BLaER1 (cell line): ENCODE data around the gene SASH1.
A peak's percentile ranks its signal among the peaks of the same experiment; 100 is the strongest.

Experiments
- H3K27ac ChIP-seq: shearing (Covaris generic); formaldehyde crosslinking; 2 replicates; pipeline ENCODE4 v1.8.1; 2022
- H3K27me3 ChIP-seq: shearing (Covaris generic); formaldehyde crosslinking; 2 replicates; pipeline ENCODE4 v1.8.1; 2022
- H3K36me3 ChIP-seq: shearing (Covaris generic); formaldehyde crosslinking; 2 replicates; pipeline ENCODE4 v1.8.1; 2022
- H3K4me1 ChIP-seq: shearing (Covaris generic); formaldehyde crosslinking; 2 replicates; pipeline ENCODE4 v1.8.1; 2022
- H3K4me2 ChIP-seq: shearing (Covaris generic); formaldehyde crosslinking; 2 replicates; pipeline ENCODE4 v1.8.1; 2022
- H3K4me3 ChIP-seq: shearing (Covaris generic); formaldehyde crosslinking; 2 replicates; pipeline ENCODE4 v1.8.1; 2022
- H3K9ac ChIP-seq: shearing (Covaris generic); formaldehyde crosslinking; 2 replicates; pipeline ENCODE4 v1.8.1; 2022
- H3K9me3 ChIP-seq: shearing (Covaris generic); formaldehyde crosslinking; 2 replicates; pipeline ENCODE4 v1.8.1; 2022
- H4K20me1 ChIP-seq: shearing (Covaris generic); formaldehyde crosslinking; 2 replicates; pipeline ENCODE4 v1.8.1; 2022
- Cebpa-rat ChIP-seq: shearing (Covaris generic); IDR thresholded peaks from 2 replicates; pipeline ENCODE4 v1.8.1; 2022

Gene SASH1

DNA sequence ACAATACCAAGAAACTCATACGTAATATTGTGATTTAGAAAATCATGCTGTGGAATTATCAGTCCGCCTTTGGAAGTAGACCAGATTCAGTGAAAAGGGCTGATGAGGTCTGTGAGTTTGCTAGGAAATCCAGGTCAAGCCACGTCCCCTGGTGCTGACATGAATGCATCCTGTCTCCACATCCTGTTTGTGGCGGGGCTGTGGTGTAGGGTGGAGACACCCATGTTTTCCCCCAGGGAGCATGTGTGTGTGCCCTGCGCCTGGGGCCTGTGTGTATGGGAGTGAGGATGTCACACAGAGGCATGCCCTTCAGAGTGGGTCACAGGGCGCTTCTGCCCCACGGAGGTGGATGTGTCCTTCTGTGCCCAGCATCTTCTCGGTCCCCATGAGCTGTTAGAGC, 109.1 kb downstream of the SASH1 start:
- Histone ChIP-seq H4K20me1 (peaks cover 32% of the 10 kb centered on the region; the same call in 1 of the 2 replicates), H3K27ac (no peak overlapping the region), H3K4me3 (no peak overlapping the region), H3K4me2 (peak overlapping the region; percentile 68), H3K4me1 (peaks cover 18% of the 10 kb centered on the region), H3K36me3 (no peaks in the 10 kb centered on the region), H3K27me3 (peaks cover 25% of the 10 kb centered on the region), H3K9ac (no peak overlapping the region), H3K9me3 (no peaks in the 10 kb centered on the region)
- no peak for TF ChIP-seq Cebpa-rat

DNA sequence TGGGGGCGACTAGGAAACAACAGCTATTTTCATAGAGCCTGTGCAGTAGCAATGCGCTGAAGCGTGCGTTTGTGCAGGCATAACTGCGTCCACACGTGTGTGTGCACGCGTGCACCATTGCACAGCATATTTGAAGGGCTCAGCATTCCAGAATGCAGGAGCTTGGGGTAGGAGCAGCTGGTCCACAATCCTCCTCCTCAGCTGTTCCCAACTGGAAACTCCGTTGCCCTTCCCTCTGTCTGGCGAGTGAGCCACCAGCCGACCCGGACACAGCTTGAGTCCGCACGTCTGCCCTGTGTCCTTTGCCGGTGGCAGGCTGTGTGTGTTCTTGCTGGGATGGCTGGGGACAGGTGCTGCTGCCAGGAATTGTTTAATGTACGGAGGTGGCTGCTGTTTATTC, 110.2 kb downstream of the SASH1 start:
- H3K4me3 ChIP-seq = no peak overlapping the region
- no peak overlapping the region for H3K4me2 ChIP-seq
- no peak overlapping the region for H3K27ac ChIP-seq
- peaks cover 18% of the 10 kb centered on the region for H3K4me1 ChIP-seq
- no peaks in the 10 kb centered on the region for H3K36me3 ChIP-seq
- H3K27me3 ChIP-seq = peaks cover 25% of the 10 kb centered on the region
- H3K9me3 ChIP-seq = no peaks in the 10 kb centered on the region
- peaks cover 32% of the 10 kb centered on the region; the same call in 1 of the 2 replicates for H4K20me1 ChIP-seq
- H3K9ac ChIP-seq = no peak overlapping the region
- TF ChIP-seq Cebpa-rat = no peak

DNA sequence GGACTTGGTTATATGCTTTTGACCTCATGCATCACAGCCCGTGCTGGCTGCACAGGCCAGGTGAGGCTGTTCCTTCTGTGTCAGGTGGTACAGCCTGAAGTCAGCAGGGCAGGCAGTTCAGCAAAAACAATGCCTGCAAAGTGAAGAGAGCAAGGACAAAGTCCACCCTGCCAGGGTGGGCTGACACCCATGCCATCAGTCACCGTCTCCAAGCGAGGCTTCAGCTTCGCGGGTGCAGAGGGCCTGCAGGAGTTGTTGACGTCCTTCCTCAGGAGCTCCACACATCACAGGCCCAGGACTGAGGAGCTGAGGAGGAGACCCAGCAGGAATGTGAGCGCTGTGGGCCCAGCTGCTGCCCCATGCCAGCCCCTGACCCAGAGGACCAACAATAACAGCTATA, 111.3 kb downstream of the SASH1 start:
- no peak overlapping the region for H3K4me3 ChIP-seq
- H3K27me3 ChIP-seq = peaks cover 25% of the 10 kb centered on the region
- no peaks in the 10 kb centered on the region for H3K9me3 ChIP-seq
- no peaks in the 10 kb centered on the region for H3K36me3 ChIP-seq
- no peak overlapping the region for H3K9ac ChIP-seq
- peaks cover 27% of the 10 kb centered on the region; the same call in 1 of the 2 replicates for H4K20me1 ChIP-seq
- no peak overlapping the region for H3K4me2 ChIP-seq
- H3K27ac ChIP-seq = no peak overlapping the region
- H3K4me1 ChIP-seq = peaks cover 18% of the 10 kb centered on the region
- TF ChIP-seq Cebpa-rat = no peak

DNA sequence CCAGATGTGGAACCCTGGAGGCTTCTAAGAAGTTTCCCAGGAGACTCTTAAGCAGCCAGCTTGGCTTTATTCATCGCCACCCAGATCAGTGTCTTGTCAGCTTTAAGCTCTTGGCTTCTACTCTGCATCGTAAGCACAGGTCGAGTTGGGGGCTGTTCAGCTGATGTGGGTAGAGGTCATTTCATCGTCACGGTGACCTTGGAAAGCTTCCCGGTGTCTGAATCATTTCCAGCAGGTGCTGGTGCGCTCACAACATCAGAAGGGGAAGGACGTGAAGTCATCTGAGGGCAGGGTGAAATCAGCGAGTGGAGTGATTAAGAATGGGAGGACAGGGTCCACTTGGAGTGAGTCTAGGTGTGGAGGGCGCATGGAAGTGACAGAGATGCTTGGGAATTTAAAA, 112.6 kb downstream of the SASH1 start:
- Histone ChIP-seq H3K4me3 (no peak overlapping the region), H3K9ac (no peak overlapping the region), H3K27ac (no peak overlapping the region), H3K4me1 (peaks cover 18% of the 10 kb centered on the region), H4K20me1 (peaks cover 27% of the 10 kb centered on the region; the same call in 1 of the 2 replicates), H3K4me2 (no peak overlapping the region), H3K27me3 (peaks cover 20% of the 10 kb centered on the region), H3K9me3 (no peaks in the 10 kb centered on the region), H3K36me3 (no peaks in the 10 kb centered on the region)
- TF ChIP-seq Cebpa-rat = no peak

DNA sequence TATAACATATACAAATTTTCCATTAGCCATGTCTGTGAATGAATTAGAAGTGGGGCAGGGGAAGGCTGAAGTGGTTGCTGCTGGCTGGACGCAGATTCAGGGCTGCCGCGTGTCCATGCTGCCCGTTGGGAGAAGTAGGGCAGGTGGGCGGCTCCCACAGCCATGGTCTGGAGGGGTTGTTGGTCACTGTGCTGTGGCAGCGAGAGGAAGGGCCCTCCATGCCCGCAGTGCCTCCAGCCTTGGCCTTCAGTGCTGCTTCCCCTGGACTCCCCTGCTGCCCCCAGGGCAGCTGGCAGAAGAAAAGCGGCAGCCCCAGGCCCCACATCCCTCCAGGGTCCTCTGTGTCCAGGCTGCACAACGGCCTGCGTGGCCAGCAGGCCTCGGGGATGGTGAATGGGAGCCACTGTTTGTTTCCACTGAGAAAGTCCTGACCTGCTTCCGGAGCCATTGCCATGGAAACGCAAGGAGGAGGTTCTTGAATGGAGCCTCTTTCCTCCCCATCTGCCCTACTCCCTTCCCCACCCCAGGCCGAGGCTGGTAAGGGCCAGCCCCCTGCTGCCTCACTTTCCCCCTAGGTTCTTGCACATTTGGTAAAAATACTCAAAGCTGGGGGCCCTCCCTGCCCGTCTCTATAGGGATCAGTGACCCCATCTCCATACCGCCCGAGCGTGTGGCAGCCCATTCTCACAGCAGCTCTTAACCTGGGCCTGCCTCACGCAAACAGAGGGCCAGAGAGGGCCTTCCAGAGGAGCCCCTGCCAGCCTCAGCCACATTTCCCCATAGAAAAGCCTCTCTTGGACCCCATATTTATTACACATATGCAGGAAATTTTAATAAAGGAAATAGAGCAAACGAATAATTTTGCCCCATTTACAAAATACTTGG, 113.3 kb downstream of the SASH1 start:
- H3K4me1 ChIP-seq = peaks cover 18% of the 10 kb centered on the region
- no peak overlapping the region for H3K4me3 ChIP-seq
- TF ChIP-seq Cebpa-rat = no peak
- H3K9ac ChIP-seq = no peak overlapping the region
- H3K27ac ChIP-seq = no peak overlapping the region
- H3K9me3 ChIP-seq = no peaks in the 10 kb centered on the region
- no peaks in the 10 kb centered on the region for H3K36me3 ChIP-seq
- H3K27me3 ChIP-seq = peaks cover 17% of the 10 kb centered on the region
- no peak overlapping the region for H3K4me2 ChIP-seq
- peaks cover 27% of the 10 kb centered on the region; the same call in 1 of the 2 replicates for H4K20me1 ChIP-seq

DNA sequence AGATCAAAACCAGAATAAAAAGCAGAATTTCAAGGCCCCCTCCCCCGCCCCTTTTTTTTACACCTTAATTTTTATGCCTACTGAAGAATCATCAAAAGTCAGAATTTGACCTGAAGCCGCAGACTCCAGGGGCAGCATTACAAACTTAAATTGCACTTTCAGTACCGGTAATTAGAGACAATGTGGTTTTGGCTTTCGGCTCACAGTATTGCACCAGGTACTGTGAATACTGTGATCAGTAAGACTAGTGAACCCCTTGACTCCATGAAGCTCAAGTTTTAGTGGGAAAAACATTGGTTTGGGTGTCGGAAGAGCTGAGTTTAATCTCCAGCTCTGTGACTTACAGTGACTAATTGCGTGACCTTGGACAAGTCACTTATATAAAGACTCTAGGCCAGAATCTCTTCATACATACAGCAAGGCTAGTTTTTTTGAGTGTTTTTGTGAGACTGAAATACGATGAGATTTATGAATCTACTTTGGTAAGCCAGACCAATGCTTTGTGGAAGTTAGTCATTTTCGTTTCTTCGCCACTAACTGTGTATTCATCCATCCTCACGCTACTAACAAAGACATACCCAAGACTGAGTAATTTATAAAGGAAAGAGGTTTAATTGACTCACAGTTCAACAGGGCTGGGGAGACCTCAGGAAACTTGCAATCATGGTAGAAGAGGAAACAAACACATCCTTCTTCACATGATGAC, 114.7 kb downstream of the SASH1 start:
- H3K9ac ChIP-seq = no peak overlapping the region
- H3K4me2 ChIP-seq = no peak overlapping the region
- no peak overlapping the region for H3K4me3 ChIP-seq
- peaks cover 21% of the 10 kb centered on the region; the same call in 1 of the 2 replicates for H4K20me1 ChIP-seq
- no peak overlapping the region for H3K27ac ChIP-seq
- H3K27me3 ChIP-seq = peaks cover 12% of the 10 kb centered on the region
- no peaks in the 10 kb centered on the region for H3K9me3 ChIP-seq
- peaks cover 7% of the 10 kb centered on the region for H3K4me1 ChIP-seq
- H3K36me3 ChIP-seq = no peaks in the 10 kb centered on the region
- TF ChIP-seq Cebpa-rat = no peak

DNA sequence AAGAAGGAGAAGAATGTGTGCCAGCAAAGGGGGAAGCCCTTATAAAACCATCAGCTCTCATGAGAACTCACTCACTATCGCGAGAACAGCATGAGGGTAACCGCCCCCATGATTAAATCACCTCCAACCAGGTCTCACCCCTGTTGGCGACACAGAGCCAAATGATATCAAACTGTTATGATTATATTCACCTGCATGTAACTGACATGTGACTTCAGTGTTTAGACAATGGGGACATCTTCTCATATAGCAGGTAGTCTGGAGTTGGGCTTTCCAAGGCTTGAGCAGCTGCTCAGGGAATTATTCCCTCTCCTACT, 115.2 kb downstream of the SASH1 start:
- H3K9me3 ChIP-seq = no peaks in the 10 kb centered on the region
- no peaks in the 10 kb centered on the region for H3K36me3 ChIP-seq
- no peak overlapping the region for H3K9ac ChIP-seq
- peaks cover 2% of the 10 kb centered on the region for H3K4me1 ChIP-seq
- peaks cover 7% of the 10 kb centered on the region for H3K27me3 ChIP-seq
- peaks cover 17% of the 10 kb centered on the region; the same call in 1 of the 2 replicates for H4K20me1 ChIP-seq
- H3K27ac ChIP-seq = no peak overlapping the region
- H3K4me2 ChIP-seq = no peak overlapping the region
- TF ChIP-seq Cebpa-rat = no peak
- no peak overlapping the region for H3K4me3 ChIP-seq

DNA sequence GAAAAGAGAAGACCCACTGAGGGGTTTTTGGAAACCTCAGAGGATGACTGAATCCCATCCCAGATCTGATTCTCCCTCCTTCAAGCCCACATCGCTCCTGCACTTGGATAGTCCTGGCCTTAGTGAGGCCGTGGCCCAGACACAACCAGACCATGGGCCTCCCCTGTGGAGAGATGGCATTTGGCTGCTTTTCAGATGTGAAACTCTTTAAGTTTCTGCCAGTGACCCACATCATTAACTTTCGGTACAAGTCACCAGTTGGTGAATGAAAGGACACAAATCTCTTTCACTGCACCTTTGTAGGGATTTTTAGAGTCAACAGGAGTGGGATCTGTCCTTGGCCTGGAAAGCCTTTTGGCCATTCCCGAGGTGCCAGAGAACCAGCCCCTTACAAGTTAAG, 116.6 kb downstream of the SASH1 start:
- Histone ChIP-seq H3K36me3 (no peaks in the 10 kb centered on the region), H3K27ac (no peak overlapping the region), H3K9me3 (no peaks in the 10 kb centered on the region), H4K20me1 (peaks cover 2% of the 10 kb centered on the region; the same call in 1 of the 2 replicates), H3K27me3 (no peaks in the 10 kb centered on the region), H3K4me1 (no peaks in the 10 kb centered on the region), H3K9ac (no peak overlapping the region), H3K4me3 (no peak overlapping the region), H3K4me2 (no peak overlapping the region)
- TF ChIP-seq Cebpa-rat = no peak

DNA sequence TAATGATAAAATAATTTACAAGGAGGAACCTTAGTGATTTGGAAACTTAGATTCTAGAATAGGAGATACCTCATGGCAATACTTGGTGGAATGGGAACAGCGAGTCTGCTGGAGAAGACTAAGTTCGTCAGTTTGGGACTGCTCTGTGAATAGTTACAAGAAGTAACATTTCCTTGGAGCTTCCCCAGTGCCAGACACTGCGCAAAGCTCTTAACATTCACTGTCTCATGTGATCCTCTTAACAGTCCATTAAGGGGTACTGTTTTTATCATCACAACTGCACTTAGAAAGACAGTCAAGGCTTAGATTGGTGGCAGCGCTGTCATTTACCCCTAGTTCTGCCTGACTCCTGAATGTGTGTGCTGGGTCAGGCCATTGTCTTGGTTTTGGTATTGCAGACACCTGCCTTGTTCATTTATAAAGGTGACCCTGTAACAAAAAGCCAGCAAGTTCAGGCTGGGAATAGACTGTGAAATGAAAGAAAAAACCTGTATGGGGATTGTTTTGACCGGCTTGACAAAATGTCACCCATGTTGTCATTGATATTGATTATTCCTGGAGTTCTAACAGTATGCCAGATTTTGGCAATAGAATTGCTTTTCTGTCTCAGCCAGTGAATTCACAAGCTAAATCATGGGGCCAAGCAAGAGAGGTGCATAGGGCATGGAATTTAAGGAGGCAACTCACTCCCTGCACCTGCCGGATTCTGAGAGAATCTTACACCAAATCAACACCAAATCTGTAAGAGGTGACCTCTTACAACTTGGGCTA, 118.4 kb downstream of the SASH1 start:
- Histone ChIP-seq H3K27ac (no peak overlapping the region), H3K4me2 (no peak overlapping the region), H3K9ac (no peak overlapping the region), H3K36me3 (no peaks in the 10 kb centered on the region), H3K9me3 (no peaks in the 10 kb centered on the region), H4K20me1 (no peaks in the 10 kb centered on the region), H3K4me1 (peaks cover 12% of the 10 kb centered on the region), H3K27me3 (no peaks in the 10 kb centered on the region), H3K4me3 (no peak overlapping the region)
- no peak for TF ChIP-seq Cebpa-rat
